ENCODE results near the gene DNAJB2.
A peak's percentile ranks its signal among the peaks of the same experiment; 100 is the strongest.

The DNAJB2 gene

DNA sequence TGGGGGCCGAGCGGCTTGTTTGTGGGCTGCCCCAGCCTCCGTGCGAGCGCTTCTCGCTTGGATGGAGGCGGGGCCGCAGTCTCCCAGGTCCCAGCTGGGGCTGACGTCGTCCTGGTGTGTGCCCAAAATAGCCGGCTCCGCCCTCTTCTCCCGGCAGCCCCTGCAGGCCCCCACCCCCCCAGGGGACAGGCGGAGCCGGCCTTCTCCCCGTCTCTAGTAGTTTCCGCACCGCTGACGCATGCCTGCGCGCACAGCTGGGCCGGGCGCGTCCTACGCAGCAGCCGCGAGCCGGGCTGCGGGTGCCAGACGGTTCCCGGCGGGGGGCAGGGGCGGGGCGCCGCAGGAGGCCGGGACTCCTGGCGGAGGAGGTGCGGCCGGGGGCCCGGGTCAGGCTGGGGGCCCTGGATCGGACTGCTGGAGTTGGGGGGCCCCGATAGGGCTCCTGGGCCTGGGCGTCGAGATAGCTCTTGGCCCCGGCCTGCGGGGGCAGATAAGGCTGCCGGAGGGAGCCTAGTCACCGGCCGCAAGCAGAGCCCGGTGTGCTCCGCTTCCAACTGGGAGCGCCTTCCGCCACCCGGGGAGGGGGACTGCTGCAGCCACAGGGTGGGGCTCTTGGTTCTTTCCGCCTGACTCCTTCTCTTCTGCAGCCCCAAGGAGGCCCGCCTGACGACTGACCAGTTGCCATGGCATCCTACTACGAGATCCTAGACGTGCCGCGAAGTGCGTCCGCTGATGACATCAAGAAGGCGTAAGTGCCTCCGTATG is at the start of gene DNAJB2:
Gene DNAJB2, plus strand, starts transcription at position 216 of the 765 bp plus-strand sequence. Its CDS starts 468 bp downstream, at position 684.
- Histone ChIP-seq H3K9me2 (replicated peaks; ENCODE audit: low read depth, low read length) (no peaks in the 10 kb centered on the region), H4K20me1 (ENCODE audit: insufficient read depth, low read length, poor library complexity, severe bottlenecking) (peaks cover 6% of the 10 kb centered on the region), H3K9me3 (ENCODE audit: insufficient read depth, low read depth, low read length) (no peaks in the 10 kb centered on the region), H3F3A (ENCODE audit: low read depth) (no peaks in the 10 kb centered on the region), H3K27me3 (ENCODE audit: insufficient read depth, low read length, poor library complexity, severe bottlenecking) (no peaks in the 10 kb centered on the region), H3K4me1 (ENCODE audit: insufficient read depth, low read length, poor library complexity, severe bottlenecking) (peaks cover 23% of the 10 kb centered on the region), H3K79me2 (ENCODE audit: insufficient read depth, low read length) (peaks cover 6% of the 10 kb centered on the region; the same call in 1 of the 2 replicates), H3K9ac (ENCODE audit: low read depth, low read length, poor library complexity, severe bottlenecking) (peak within 1 kb of the TSS; percentile 76), H3K36me3 (ENCODE audit: insufficient read depth, low read length) (no peaks in the 10 kb centered on the region), H3K4me2 (ENCODE audit: low read depth, low read length, poor library complexity, severe bottlenecking) (peak within 1 kb of the TSS; percentile 78), H2AFZ (ENCODE audit: low read length) (peak within 1 kb of the TSS; percentile 96), H3K4me3 (ENCODE audit: low read length, poor library complexity, severe bottlenecking) (peak within 1 kb of the TSS; percentile 75)
- TF ChIP-seq, protein P1, sequence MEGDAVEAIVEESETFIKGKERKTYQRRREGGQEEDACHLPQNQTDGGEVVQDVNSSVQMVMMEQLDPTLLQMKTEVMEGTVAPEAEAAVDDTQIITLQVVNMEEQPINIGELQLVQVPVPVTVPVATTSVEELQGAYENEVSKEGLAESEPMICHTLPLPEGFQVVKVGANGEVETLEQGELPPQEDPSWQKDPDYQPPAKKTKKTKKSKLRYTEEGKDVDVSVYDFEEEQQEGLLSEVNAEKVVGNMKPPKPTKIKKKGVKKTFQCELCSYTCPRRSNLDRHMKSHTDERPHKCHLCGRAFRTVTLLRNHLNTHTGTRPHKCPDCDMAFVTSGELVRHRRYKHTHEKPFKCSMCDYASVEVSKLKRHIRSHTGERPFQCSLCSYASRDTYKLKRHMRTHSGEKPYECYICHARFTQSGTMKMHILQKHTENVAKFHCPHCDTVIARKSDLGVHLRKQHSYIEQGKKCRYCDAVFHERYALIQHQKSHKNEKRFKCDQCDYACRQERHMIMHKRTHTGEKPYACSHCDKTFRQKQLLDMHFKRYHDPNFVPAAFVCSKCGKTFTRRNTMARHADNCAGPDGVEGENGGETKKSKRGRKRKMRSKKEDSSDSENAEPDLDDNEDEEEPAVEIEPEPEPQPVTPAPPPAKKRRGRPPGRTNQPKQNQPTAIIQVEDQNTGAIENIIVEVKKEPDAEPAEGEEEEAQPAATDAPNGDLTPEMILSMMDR (conservative IDR thresholded peaks at IDR 0.05; ENCODE audit: low read length) = no peak
- TF ChIP-seq EZH2phosphoT487 (IDR thresholded peaks at IDR 0.05; ENCODE audit: borderline replicate concordance) = no peak

DNA sequence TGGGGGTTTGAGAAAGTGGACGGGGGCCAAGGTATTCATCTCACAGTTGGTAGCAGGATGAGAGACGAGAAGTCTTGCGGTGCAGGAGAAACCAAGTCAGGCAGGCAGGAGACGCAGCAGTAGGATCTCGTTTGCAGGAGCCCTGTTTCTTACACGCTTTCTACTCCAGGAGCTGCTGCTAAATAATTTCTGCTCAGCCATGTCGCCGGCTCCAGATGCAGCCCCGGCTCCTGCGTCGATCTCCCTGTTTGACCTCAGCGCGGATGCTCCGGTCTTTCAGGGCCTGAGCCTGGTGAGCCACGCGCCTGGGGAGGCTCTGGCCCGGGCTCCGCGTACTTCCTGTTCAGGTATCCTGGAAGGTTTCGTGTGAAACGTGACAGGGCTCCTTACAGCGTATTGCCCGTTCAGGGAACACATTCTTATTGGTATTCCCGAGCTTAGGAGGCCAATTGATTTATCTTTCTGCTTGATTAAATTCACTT is 49.1 kb upstream of the DNAJB2 start:
- H3K4me1 ChIP-seq (ENCODE audit: insufficient read depth, low read length, poor library complexity, severe bottlenecking) = peaks cover 20% of the 10 kb centered on the region
- peaks cover 68% of the 10 kb centered on the region for H3K79me2 ChIP-seq (ENCODE audit: insufficient read depth, low read length)
- peaks cover 44% of the 10 kb centered on the region; the same call in 1 of the 2 replicates for H3K36me3 ChIP-seq (ENCODE audit: insufficient read depth, low read length)
- peak overlapping the region; percentile 92 for H3K4me2 ChIP-seq (ENCODE audit: low read depth, low read length, poor library complexity, severe bottlenecking)
- peaks cover 18% of the 10 kb centered on the region for H4K20me1 ChIP-seq (ENCODE audit: insufficient read depth, low read length, poor library complexity, severe bottlenecking)
- H3K27me3 ChIP-seq (ENCODE audit: insufficient read depth, low read length, poor library complexity, severe bottlenecking) = no peaks in the 10 kb centered on the region
- TF ChIP-seq, protein P1 (conservative IDR thresholded peaks at IDR 0.05; ENCODE audit: low read length) = no peak
- no peak for TF ChIP-seq EZH2phosphoT487 (IDR thresholded peaks at IDR 0.05; ENCODE audit: borderline replicate concordance)
- H3K4me3 ChIP-seq (ENCODE audit: low read length, poor library complexity, severe bottlenecking) = peak overlapping the region; percentile 89
- H3K9me3 ChIP-seq (ENCODE audit: insufficient read depth, low read depth, low read length) = no peaks in the 10 kb centered on the region
- H2AFZ ChIP-seq (ENCODE audit: low read length) = peak overlapping the region; percentile 56; the same call in 1 of the 2 replicates
- no peaks in the 10 kb centered on the region for H3F3A ChIP-seq (ENCODE audit: low read depth)
- no peaks in the 10 kb centered on the region for H3K9me2 ChIP-seq (replicated peaks; ENCODE audit: low read depth, low read length)
- peak overlapping the region; percentile 92 for H3K9ac ChIP-seq (ENCODE audit: low read depth, low read length, poor library complexity, severe bottlenecking)

DNA sequence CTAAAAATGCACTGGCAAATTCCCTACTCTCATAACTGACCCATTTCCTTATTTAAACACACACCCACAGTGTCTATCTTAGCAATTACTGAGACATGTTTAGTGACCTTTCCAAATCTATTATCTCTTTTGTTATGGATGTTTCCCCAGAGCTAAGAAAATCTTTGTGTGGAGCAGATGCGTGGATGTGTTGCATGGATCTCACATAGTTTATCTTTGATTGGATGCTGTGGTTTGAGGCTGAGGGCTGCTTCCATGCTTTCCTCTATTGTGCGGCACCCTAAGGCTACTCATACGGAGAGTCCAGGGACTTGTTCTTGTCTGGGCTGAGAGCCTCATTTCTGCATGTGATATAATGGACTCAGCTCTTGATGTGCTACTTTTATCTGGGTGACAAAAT is 44.8 kb upstream of the DNAJB2 start:
- H2AFZ ChIP-seq (ENCODE audit: low read length) = no peak overlapping the region
- H3K4me2 ChIP-seq (ENCODE audit: low read depth, low read length, poor library complexity, severe bottlenecking) = no peak overlapping the region
- no peaks in the 10 kb centered on the region for H3K9me2 ChIP-seq (replicated peaks; ENCODE audit: low read depth, low read length)
- H3K4me3 ChIP-seq (ENCODE audit: low read length, poor library complexity, severe bottlenecking) = no peak overlapping the region
- no peaks in the 10 kb centered on the region for H3F3A ChIP-seq (ENCODE audit: low read depth)
- no peak overlapping the region for H3K9ac ChIP-seq (ENCODE audit: low read depth, low read length, poor library complexity, severe bottlenecking)
- H3K9me3 ChIP-seq (ENCODE audit: insufficient read depth, low read depth, low read length) = no peaks in the 10 kb centered on the region
- H3K4me1 ChIP-seq (ENCODE audit: insufficient read depth, low read length, poor library complexity, severe bottlenecking) = peaks cover 10% of the 10 kb centered on the region
- H3K79me2 ChIP-seq (ENCODE audit: insufficient read depth, low read length) = peaks cover 45% of the 10 kb centered on the region
- no peaks in the 10 kb centered on the region for H3K27me3 ChIP-seq (ENCODE audit: insufficient read depth, low read length, poor library complexity, severe bottlenecking)
- peaks cover 58% of the 10 kb centered on the region; the same call in 1 of the 2 replicates for H3K36me3 ChIP-seq (ENCODE audit: insufficient read depth, low read length)
- peaks cover 6% of the 10 kb centered on the region for H4K20me1 ChIP-seq (ENCODE audit: insufficient read depth, low read length, poor library complexity, severe bottlenecking)
- no peak for TF ChIP-seq EZH2phosphoT487 (IDR thresholded peaks at IDR 0.05; ENCODE audit: borderline replicate concordance)
- TF ChIP-seq, protein P1 (conservative IDR thresholded peaks at IDR 0.05; ENCODE audit: low read length) = no peak
